ENCODE results near the gene PPP1R2.

DNA sequence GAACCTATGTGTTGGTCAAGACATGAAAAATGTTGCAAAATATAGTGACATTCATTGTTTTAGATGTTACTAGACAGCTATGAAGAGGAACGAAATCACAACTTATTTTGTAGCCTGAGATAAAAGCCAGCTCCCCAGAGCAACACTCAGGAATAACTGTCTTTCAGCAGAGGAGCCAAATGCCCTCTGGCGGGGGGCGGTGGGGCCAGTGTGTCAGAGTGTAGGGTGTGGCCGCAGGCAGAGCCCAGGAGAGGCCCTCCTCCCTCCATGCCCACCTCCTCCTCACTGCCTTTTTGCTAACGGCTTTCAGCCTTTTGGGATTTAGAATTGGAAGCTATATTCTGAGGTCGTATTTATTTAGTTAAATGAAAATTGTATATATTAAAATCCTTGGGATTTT lies 23.7 kb upstream of the PPP1R2 start:
- TF ChIP-seq CTCF (IDR thresholded peaks at IDR 0.05) (no peak), POLR2A (IDR thresholded peaks at IDR 0.05) (no peak)

All from lower leg skin (tissue), 3 donors.